Sigmoid colon (tissue), 7 donors: ENCODE results near the gene NUDT3. TPM values are rescaled to one million over a fixed set of nuclear protein-coding genes. Genes with fewer than 3 reads are reported as not detected.
"Not testable (repeated sequence)": the region's sequence is repeated elsewhere in the genome, so short reads cannot be mapped to it uniquely, and the experiment has no call there.

Experiments used
- DNase-seq: peaks from one replicate; pipeline ENCODE4 v3.0.0-alpha.2; 2019
- H3K27ac ChIP-seq, 4 donors: fragments of 200-600 bp; sonication (generic); one replicate each; pipeline ENCODE4 v1.5.1; 2016 to 2019; ENCODE audit warnings: mild to moderate bottlenecking in 1 of 4
- H3K27me3 ChIP-seq, 3 donors: fragments of 200-600 bp; sonication (generic); one replicate each; pipeline ENCODE4 v1.5.1; 2019; ENCODE audit warnings: mild to moderate bottlenecking in 1 of 3
- H3K36me3 ChIP-seq, 4 donors: fragments of 200-600 bp; sonication (generic); one replicate each; pipeline ENCODE4 v1.5.1; 2016 to 2019
- H3K4me1 ChIP-seq, 4 donors: fragments of 200-600 bp; sonication (generic); one replicate each; pipeline ENCODE4 v1.5.1; 2017 to 2019
- H3K4me3 ChIP-seq, 4 donors: fragments of 200-600 bp; sonication (generic); one replicate each; pipeline ENCODE4 v1.5.1; 2017 to 2019; ENCODE audit warnings: mild to moderate bottlenecking in 2 of 4, moderate library complexity in 1 of 4
- H3K9me3 ChIP-seq, 4 donors: fragments of 200-600 bp in 3 of 4; sonication (generic) in 3 of 4; one replicate each; pipeline versions ENCODE4 v1.5.1 to v1.6.1; 2013 to 2019
- CTCF ChIP-seq, 4 experiments: fragments of 450-650 bp in 3 of 4; fragments of 200-600 bp in 1 of 4; IDR thresholded peaks; one replicate each; pipeline ENCODE4 v1.5.1; 2016 to 2019; ENCODE audit warnings: antibody characterized with exemption in 4 of 4, mild to moderate bottlenecking in 3 of 4, moderate library complexity in 2 of 4
- EP300 ChIP-seq, 4 donors: sonication (generic); formaldehyde crosslinking; IDR thresholded peaks; one replicate each; pipeline ENCODE4 v1.6.1; 2017; ENCODE audit warnings: antibody characterized with exemption in 4 of 4
- POLR2A ChIP-seq, 2 donors: fragments of 450-650 bp; IDR thresholded peaks; one replicate each; pipeline ENCODE4 v1.6.1; 2016; ENCODE audit warnings: antibody characterized with exemption in 2 of 2, mild to moderate bottlenecking in 2 of 2, moderate library complexity in 2 of 2
- POLR2AphosphoS5 ChIP-seq, 4 donors: sonication (generic); formaldehyde crosslinking; IDR thresholded peaks; one replicate each; pipeline ENCODE4 v1.6.1; 2017; ENCODE audit warnings: antibody characterized with exemption in 4 of 4
- WGBS, 2 donors: extraction: QIAGEN DNeasy Blood & Tissue Kit; methylation state at CpG; one replicate each; pipeline ENCODE4 v1.1.7; 2013; 5-methylcytosine and 5-hydroxymethylcytosine counted together
- intact Hi-C: fragments of 100-400 bp; cut with DNase I; formaldehyde crosslinking; loops from one replicate; pipeline ENCODE4 v1.15.1; 2023
- polyA plus RNA-seq, 3 donors: library from polyadenylated mRNA; stranded (reverse); fragments of 200-250 nt; gene quantifications; one replicate each; pipeline ENCODE4 v1.2.3, GENCODE V29; 2013
- total RNA-seq, 4 donors: library from RNA; depleted of rRNA; stranded (reverse); fragments of >200 nt; gene quantifications; one replicate each; pipeline ENCODE4 v1.1.0, GENCODE V29; 2016
- donor health status: healthy with polysubstance abuse.
- donor health status: Bipolar disorder and iron deficiency.
- donor health status: healthy.

Gene NUDT3
- total and polyA plus RNA-seq, 7 donors = 6.0 to 45.7 (median 31.4) TPM

DNA sequence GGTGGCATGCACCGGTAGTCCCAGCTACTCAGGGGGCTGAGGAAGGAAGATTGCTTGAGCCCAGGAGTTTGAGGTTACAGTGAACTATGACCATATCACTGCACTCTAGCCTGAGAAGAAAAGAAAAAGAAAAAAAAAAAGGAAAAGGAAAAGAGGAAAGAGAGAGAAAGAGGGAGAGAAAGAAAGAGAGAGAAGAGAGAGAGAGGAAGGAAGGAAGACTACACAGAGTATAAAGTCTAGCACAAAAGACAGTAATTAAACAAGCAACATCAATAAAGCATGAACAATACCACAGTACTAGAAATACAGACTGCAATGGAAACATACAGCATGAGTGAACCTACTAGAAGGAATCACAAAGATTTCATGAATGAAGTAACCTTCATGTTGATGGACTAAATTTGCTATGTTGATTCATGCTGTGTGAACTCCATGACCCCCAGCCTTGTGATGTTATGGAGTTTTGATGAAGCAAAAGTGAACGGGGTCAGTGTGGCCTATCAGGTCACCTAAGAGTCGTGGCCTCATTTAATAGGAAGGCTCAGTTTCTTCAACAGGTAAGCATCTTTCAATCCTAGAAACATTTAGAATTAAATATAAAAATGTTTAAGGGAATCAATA, 57.6 kb downstream of the NUDT3 start:
- Histone ChIP-seq H3K27ac (no peak overlapping the region), H3K9me3 (no peaks in the 10 kb centered on the region), H3K4me3 (no peak overlapping the region), H3K36me3 (no peaks in the 10 kb centered on the region), H3K4me1 (peaks cover 0 to 39% (median 32%) of the 10 kb centered on the region in 4 donors), H3K27me3 (no peaks in the 10 kb centered on the region)
- TF ChIP-seq POLR2A (IDR thresholded peaks at IDR 0.05) = no peak
- TF ChIP-seq EP300 (IDR thresholded peaks at IDR 0.05) = no peak
- no peak for TF ChIP-seq CTCF (IDR thresholded peaks at IDR 0.05)
- no peak for TF ChIP-seq POLR2AphosphoS5 (IDR thresholded peaks at IDR 0.05)
- intact Hi-C loops = no loop called here
- no peak for DNase-seq
- WGBS, 2 donors = 89 to 95% methylated on average over 3 of the region's 3 CpGs

- WGBS, 2 donors = 93 to 94% methylated on average over 6 of the region's 6 CpGs
- Histone ChIP-seq H3K4me3 (no peak overlapping the region), H3K4me1 (peaks cover 0 to 29% (median 22%) of the 10 kb centered on the region in 4 donors), H3K36me3 (no peaks in the 10 kb centered on the region), H3K9me3 (no peaks in the 10 kb centered on the region), H3K27ac (no peak overlapping the region), H3K27me3 (no peaks in the 10 kb centered on the region)
- intact Hi-C loops = no loop called here
- no peak for DNase-seq
- no peak for TF ChIP-seq POLR2A (IDR thresholded peaks at IDR 0.05)
- TF ChIP-seq CTCF (IDR thresholded peaks at IDR 0.05) = no peak
- no peak for TF ChIP-seq EP300 (IDR thresholded peaks at IDR 0.05)
- TF ChIP-seq POLR2AphosphoS5 (IDR thresholded peaks at IDR 0.05) = no peak
These were observed 58.6 kb downstream of the NUDT3 start for GRCh38 chr6:34333858-34334257.

- DNase-seq = no peak
- intact Hi-C loops = no loop called here
- Histone ChIP-seq H3K36me3 (no peaks in the 10 kb centered on the region), H3K9me3 (no peaks in the 10 kb centered on the region), H3K4me3 (no peak overlapping the region), H3K4me1 (peaks cover 0 to 15% (median 9%) of the 10 kb centered on the region in 4 donors), H3K27me3 (no peaks in the 10 kb centered on the region), H3K27ac (no peak overlapping the region)
- no peak for TF ChIP-seq POLR2A (IDR thresholded peaks at IDR 0.05)
- no peak for TF ChIP-seq CTCF (IDR thresholded peaks at IDR 0.05)
- no peak for TF ChIP-seq EP300 (IDR thresholded peaks at IDR 0.05)
- TF ChIP-seq POLR2AphosphoS5 (IDR thresholded peaks at IDR 0.05) = no peak
- WGBS, 2 donors = 60 to 86% methylated on average over 6 of the region's 6 CpGs
These were observed 59.9 kb downstream of the NUDT3 start for GRCh38 chr6:34332251-34333198.

GRCh38 chr6:34331371-34332050, 61.0 kb downstream of the NUDT3 start:
- DNase-seq = no peak
- no peaks in the 10 kb centered on the region for H3K36me3 ChIP-seq
- TF ChIP-seq POLR2A (IDR thresholded peaks at IDR 0.05) = no peak
- TF ChIP-seq CTCF (IDR thresholded peaks at IDR 0.05) = no peak
- no peak for TF ChIP-seq EP300 (IDR thresholded peaks at IDR 0.05)
- no peak for TF ChIP-seq POLR2AphosphoS5 (IDR thresholded peaks at IDR 0.05)
- 65 to 72% methylated on average over 7 of the region's 7 CpGs for WGBS, 2 donors
- no peaks in the 10 kb centered on the region for H3K27me3 ChIP-seq
- no peak overlapping the region for H3K4me3 ChIP-seq
- no peak overlapping the region for H3K27ac ChIP-seq
- H3K9me3 ChIP-seq = no peaks in the 10 kb centered on the region
- peaks cover 0 to 6% (median under 1%) of the 10 kb centered on the region in 4 donors for H3K4me1 ChIP-seq
- intact Hi-C loops = no loop called here

GRCh38 chr6:34329814-34330213, 62.7 kb downstream of the NUDT3 start:
- H3K9me3 ChIP-seq, H3K36me3 ChIP-seq, DNase-seq, H3K27me3 ChIP-seq, H3K27ac ChIP-seq, H3K4me3 ChIP-seq, intact Hi-C loops, H3K4me1 ChIP-seq: not testable (repeated sequence)
- WGBS, 2 donors = 77 to 96% methylated on average over 2 of the region's 3 CpGs
